PC-9 (cell line): ENCODE measurements around the gene CLEC18C.

Experiments
- EZH2 ChIP-seq: fragments of 200-600 bp; sonication (generic); IDR thresholded peaks from 2 replicates; pipeline ENCODE4 v1.8.0; 2017; ENCODE audit warnings: antibody characterized with exemption, low read depth
- TF ChIP-seq, protein P1 (sequence below): fragments of 200-600 bp; sonication (generic); conservative IDR thresholded peaks from 2 replicates; pipeline ENCODE4 v1.6.1; 2017; ENCODE audit warnings: mixed run types, antibody characterized with exemption, mild to moderate bottlenecking, moderate library complexity

DNA sequence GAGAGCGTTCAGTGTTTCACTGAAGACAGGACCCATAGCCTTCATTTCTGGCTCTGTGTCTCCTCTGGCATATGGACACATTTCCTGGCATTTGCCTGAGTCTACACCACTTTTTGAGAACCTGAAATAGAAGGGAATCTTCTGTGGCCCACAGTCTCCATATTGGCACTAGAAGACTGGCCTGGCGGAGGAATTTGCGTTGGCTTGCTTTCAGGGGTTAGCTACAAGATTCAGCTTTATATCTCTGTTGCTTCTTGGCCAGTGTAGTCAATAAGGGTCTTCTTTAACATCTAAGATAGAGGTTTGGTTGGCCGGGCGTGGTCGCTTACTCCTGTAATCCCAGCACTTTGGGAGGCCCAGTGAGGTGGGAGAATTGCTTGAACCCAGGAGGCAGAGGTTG, 12.8 kb upstream of the CLEC18C start:
- TF ChIP-seq, protein P1, sequence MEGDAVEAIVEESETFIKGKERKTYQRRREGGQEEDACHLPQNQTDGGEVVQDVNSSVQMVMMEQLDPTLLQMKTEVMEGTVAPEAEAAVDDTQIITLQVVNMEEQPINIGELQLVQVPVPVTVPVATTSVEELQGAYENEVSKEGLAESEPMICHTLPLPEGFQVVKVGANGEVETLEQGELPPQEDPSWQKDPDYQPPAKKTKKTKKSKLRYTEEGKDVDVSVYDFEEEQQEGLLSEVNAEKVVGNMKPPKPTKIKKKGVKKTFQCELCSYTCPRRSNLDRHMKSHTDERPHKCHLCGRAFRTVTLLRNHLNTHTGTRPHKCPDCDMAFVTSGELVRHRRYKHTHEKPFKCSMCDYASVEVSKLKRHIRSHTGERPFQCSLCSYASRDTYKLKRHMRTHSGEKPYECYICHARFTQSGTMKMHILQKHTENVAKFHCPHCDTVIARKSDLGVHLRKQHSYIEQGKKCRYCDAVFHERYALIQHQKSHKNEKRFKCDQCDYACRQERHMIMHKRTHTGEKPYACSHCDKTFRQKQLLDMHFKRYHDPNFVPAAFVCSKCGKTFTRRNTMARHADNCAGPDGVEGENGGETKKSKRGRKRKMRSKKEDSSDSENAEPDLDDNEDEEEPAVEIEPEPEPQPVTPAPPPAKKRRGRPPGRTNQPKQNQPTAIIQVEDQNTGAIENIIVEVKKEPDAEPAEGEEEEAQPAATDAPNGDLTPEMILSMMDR = no peak
- no peak for TF ChIP-seq EZH2
